T follicular helper cell (primary cell): Measurements from ENCODE around the gene RCAN2.

Experiments
- DNase-seq: peaks from one replicate; pipeline ENCODE4 v3.0.0-alpha.2; 2020; ENCODE audit warnings: low read depth

Gene RCAN2

DNA sequence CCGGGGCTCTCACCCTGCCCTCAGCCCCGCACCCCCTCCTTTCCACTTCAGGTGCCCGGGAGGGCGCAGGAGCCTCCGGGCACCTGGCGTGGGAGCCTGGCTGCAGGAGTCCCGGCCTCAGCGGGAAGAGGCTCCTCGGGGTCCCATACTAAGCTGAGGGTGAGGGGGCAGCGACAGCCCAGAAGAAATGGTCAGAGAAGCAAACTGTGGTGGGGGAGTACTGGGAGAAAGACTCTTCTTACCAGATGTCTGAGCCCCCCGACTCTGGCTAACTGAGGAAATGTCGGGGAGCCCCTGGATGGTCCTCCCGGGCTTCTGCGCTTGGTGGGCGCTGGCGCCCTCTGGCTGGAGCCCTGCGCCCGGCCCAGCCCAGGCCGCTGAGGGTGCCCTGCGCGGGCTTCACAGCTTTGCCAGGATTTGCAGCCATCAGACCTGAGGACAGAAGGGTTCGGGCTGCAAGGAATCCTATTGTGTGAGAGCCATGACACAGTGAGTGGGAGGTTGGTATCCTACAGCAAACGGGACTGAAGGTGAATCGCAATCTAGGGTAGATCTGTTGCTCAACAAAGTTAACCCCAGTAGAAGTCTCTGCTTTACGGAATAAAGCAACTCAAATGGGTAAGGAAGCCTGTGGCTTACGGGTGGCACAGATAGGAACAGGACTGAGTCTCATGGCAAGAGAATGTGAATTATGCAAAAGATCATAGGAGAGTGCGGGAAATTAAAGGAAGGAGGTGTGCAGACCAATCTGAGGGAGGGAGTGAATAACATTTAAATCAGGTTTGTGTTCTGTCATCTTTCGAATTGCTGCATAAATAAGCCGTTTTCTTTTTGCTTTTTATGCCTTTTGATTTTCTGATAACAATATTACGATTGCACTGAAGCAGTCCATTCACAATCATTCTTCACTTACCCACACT lies 639 bp upstream of the RCAN2 start:
- no peak for DNase-seq

DNA sequence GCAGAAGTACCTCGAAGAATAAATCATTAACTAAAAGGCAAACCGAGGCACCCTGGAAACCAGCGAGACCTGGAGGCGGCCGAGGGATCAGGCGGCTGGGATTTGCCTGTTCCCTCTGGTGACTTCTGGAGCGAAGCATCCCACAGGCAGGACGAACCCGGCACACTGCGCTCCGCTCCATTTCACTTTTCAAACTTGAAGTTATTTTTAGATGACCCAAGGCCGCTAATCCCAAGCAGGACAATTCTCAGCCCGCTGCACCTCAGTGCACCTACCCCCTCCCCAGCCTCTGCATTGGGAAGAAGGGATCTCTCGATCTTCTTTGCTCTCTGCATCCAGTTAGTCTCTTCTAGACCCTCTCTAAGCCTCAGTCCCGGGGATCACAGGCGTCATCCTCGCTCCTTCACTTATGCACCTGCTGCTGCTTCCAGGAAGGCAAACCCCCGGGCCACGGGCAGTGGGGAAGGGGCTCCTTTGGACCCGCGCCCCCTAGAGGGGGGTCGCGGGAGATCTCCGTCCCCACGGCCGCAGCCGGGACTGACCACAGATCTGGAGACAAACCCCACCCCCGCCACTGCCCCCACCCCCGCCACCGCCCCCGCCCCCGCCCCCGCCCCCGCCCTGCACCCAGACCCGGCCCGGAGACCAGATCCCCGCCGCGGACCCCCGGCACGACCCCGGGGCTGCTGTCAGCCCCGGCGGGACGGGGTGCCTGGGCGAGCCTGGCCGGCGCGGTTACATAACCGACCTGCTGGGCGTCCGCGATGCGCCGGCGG lies 636 bp downstream of the RCAN2 start:
- no peak for DNase-seq

- DNase-seq = no peak
Observed at GRCh38 chr6:46486181-46486580, 5.1 kb downstream of the RCAN2 start.

DNA sequence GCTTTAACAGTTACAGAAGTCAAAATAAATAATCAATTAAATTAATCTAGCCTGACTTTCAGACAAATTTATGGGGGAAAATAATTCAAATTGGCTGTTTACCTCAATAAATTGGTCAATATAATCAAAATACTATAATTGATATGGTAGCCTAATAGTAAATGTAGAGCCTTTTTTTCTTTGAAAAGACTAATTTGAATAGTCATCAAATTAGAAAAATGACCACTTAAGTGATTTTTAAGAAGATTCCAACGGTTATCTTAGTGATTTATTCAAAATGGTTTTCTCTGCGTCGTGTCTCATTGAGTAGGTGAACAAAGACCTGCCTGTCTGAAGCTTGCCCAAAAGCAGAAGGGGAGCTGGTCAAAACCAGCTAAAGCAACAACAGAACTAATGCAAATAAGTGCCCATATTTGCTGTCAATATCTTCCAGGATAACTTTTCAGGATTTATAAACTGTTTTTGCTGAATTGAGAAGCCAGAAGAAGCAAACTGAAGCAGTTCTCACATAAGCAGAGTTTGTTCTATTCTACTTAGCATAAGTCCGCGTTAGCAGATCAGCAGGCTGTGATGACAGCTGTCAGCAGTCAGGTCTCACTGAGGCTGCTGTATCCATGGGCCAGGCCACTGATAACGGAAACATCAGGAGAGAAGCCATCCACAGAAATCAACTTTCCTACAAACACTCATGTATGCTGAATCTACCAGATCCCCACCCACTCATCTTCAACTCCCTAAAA lies 7.0 kb downstream of the RCAN2 start:
- DNase-seq = no peak

- DNase-seq = no peak
Observed at GRCh38 chr6:46476301-46476700, 14.9 kb downstream of the RCAN2 start.

GRCh38 chr6:46473881-46474280 lies 17.4 kb downstream of the RCAN2 start:
- DNase-seq = no peak

- DNase-seq = no peak
Observed at GRCh38 chr6:46472243-46472642, 19.0 kb downstream of the RCAN2 start.

- no peak for DNase-seq
Observed at GRCh38 chr6:46469021-46469420, 22.2 kb downstream of the RCAN2 start.

- no peak for DNase-seq
Observed at GRCh38 chr6:46468403-46469010, 22.7 kb downstream of the RCAN2 start.

DNA sequence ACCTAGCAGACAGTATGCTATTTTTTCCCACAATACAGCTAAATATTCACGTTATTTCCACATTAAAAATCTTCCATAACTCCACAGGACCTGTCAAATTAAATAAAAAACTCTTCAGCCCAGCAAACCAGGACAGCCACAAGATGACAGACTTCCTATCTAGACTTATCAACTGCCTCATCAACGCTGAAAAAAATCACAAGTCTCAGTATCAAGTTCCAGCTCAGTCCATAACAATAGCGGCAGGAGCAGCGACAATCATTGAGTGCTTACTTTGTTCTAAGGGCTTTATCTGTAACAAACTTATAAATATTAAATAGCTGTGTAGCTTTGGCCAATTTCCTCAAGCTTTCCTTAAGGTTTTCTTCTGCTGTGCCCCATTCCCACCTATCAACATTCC lies 24.7 kb downstream of the RCAN2 start:
- DNase-seq = no peak

DNA sequence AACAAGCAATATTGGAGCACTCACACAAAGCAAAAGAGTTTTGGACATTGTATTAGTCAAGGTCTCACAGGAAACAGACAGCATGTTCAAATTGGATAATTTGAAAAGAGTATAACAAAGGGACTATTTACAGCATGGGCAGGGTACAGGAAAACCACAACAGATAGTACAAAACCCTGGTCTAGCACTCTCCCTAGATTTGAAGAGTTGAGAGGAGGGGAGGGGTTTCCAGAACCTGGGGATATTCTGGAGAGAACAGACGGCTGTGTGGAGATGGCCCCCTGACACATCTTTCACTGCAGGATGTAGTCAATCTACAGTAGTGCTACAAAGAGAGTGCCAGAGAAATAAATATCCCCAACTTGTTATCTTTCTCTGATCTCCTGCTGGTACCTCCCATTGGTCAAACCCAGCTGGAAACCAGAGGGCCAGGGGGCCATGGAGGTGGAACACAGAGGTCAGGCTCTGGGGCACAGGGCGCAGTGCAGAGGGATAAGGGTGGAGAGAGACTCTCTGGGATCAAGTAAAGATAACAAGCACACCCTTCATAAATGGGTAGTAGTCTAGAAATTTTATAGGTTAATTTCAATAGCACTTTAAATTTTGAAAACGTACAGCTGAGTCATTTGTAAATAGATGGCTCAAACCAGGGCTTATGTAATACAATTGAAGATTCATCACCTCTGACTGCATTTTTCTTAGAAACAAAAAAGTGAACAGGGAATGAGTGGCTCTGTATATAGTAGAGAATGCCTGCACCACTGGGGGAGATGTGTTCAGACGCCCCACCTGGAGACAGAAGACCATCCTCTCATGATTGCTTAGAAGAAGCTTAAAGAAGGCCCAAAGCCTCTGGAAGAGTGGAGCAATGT lies 25.7 kb downstream of the RCAN2 start:
- no peak for DNase-seq

- no peak for DNase-seq
Observed at GRCh38 chr6:46456297-46456696, 35.0 kb downstream of the RCAN2 start.

DNA sequence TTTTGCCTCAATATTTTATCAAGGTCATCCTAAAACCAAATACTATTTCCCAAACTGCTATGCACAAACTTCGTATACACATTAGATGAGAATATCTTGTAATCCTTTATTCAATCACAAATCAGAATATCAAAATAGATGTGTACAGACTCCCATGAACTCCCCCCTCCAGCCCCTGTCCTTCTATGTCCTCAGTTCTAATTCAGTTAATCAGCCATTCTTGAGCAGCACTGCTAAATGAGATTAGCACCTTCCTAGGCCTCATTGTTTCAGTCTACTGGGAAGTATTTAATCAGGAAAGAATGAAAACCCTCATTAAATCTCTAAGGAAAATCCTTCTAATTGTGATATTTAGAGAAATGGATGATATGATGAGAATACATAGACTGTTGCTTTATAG lies 36.6 kb downstream of the RCAN2 start:
- DNase-seq = no peak

DNA sequence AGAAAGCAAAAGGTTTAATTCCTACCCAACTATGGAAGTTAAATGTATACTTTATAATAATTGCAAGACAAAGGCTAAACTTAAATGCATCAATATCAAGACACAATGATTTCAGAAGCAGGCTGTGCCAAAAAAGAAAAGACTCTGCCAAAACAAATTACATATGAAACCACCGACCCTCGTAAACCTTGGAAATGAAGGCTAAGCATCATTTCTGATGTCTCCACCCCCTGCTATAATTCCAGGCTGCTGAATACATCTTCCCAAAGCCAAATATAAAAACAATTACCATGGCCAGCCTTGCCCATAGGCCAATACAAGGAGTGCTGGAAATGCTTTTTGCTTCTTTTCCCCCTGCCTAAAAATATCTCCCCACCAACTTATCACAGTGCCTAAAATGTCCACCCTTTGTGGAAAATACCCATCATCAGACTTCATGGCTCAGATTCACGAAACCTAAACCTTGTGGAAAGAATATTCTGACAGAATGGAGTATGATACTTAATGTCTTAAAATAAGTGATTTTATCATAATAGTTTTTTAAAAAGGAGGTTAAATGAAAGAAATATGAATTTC lies 37.4 kb downstream of the RCAN2 start:
- DNase-seq = no peak

GRCh38 chr6:46453216-46453615 lies 38.0 kb downstream of the RCAN2 start:
- no peak for DNase-seq

GRCh38 chr6:46452312-46452917 lies 38.8 kb downstream of the RCAN2 start:
- DNase-seq = no peak

DNA sequence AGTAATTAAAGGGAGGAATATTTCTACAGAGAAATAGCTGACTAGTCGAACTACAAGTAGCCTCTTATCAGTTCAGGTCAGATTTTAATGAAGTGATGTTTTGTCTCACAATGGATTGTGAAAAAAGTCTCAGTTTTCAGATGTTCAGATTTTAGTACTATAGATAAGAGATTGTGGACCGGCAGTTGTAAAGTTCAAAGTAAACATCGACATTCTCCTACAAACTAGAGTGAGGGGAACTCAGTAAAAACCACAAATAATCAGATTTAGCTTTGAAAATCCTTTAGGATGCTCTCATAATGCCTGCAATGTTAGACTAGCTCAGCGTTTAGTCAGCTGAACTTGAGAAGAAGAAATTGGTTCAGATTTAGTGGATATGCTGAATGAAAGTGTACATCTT lies 39.9 kb downstream of the RCAN2 start:
- DNase-seq = no peak

GRCh38 chr6:46444772-46445454 lies 46.3 kb downstream of the RCAN2 start:
- no peak for DNase-seq

DNA sequence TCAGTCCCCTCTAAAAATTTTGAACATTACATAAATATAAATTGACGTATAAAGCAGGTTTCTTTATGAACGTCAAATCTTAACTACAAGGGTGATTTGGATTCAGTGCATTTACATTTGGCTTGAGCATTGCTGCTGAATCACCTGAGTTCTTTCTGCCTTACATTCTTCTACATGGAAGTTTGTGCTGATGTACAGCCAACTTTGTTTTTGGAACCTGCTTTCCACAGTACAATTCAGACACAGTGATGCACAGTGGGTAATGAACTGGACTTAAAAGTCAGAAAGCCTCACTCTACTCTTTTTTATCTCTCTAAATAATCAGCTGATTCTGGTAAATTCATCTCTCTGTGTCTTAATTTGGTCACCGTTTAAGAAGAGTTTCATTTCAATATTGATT lies 47.6 kb downstream of the RCAN2 start:
- DNase-seq = no peak

- no peak for DNase-seq
Observed at GRCh38 chr6:46440641-46441040, 50.6 kb downstream of the RCAN2 start.
